Dendritic cell treated with granulocyte-macrophage colony-stimulating factor and Interleukin-4, amounts not matched to agents 40 ng/mL and 50 ng/mL, for 4 days (primary cell): ENCODE measurements around the gene PUSL1.

Experiments used
- H3K27ac Mint-ChIP-seq: one replicate; pipeline ENCODE4 v1.8.0; 2022; ENCODE audit warnings: mild to moderate bottlenecking, mixed read lengths
- H3K27me3 Mint-ChIP-seq: one replicate; pipeline ENCODE4 v1.8.0; 2022; ENCODE audit warnings: mild to moderate bottlenecking, mixed read lengths
- H3K36me3 Mint-ChIP-seq: one replicate; pipeline ENCODE4 v1.8.0; 2022; ENCODE audit warnings: low read depth, mixed read lengths
- H3K4me1 Mint-ChIP-seq: one replicate; pipeline ENCODE4 v1.8.0; 2022; ENCODE audit warnings: low read depth, mixed read lengths
- H3K4me3 Mint-ChIP-seq: one replicate; pipeline ENCODE4 v1.8.0; 2022; ENCODE audit warnings: mild to moderate bottlenecking, moderate library complexity, mixed read lengths
- H3K9me3 Mint-ChIP-seq: one replicate; pipeline ENCODE4 v1.8.0; 2022; ENCODE audit warnings: mixed read lengths
- intact Hi-C: fragments of 100-400 bp; cut with micrococcal nuclease; formaldehyde crosslinking; loops from one replicate; pipeline ENCODE4 v1.15.0; 2022

Gene PUSL1

DNA sequence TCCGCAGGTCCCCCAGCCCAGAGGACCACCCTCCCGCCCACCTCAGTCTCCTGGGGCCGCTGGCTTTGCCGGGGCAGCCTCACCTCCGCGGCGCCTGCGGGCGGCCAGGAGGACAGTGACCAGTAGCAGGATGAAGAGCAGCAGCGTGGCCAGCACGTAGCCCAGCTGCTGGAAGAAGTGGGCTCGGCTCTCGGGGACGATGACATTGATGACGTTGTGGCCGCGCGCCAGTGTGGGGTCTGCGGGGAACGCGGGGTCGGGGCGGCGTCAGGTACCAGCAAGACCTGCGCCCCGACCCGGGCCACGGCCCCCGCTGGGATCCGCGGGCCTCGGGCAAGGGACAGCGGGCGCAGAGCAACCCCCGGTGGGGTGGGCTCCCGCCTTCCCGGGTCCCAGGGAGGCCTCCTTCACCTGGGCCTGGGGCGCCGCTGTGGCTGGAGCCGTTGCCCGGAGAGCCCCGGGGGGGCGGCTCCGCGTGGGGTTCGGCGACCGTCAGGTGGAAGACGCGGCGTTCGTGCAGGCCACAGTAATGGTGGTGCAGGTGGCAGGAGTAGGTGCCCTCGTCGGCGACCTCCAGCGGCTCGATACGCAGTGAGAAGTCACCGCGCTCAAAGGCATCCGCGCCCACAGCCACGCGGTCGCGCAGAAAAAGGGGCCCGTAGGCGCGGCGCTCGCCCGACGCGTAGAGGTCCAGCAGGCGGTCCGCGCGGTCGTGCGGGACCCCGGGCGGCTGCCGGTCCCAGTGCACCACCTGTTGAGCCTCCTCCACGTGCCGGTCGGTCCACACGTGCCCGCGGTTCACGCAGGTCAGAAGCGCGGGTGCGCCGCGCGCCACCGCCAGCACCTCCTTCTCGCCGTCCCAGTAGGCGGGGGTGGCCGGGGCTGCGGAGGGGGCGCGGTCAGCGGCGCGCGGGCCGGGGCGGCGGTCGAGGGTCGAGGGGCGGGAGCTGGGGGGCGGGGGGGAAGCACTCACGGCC, 46.2 kb downstream of the PUSL1 start:
- intact Hi-C loops: no loop called here
- H3K9me3 Mint-ChIP-seq: no peaks in the 10 kb centered on the region
- no peak overlapping the region for H3K27ac Mint-ChIP-seq
- H3K4me1 Mint-ChIP-seq: peaks cover 26% of the 10 kb centered on the region
- H3K36me3 Mint-ChIP-seq: no peaks in the 10 kb centered on the region
- H3K27me3 Mint-ChIP-seq: peaks cover 75% of the 10 kb centered on the region
- H3K4me3 Mint-ChIP-seq: no peak overlapping the region

DNA sequence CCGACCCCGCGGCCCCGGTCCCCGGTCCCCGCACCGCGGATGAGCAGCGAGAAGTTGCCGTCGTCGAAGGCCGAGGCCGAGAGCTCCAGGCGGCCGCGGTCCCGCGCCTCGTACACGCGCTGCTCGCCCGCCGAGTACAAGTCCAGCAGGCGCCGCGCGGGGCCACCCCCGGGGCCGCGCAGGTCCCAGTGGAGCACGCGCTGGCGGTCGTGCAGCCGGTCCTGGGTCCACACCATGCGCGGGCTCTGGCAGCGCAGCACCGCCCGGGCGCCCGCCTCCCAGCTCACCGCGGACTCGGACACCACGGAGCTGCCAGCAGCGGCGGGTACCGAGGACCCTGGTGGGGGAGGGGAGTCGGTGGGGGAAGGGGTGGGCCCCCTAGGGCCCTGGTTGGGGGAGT, 47.0 kb downstream of the PUSL1 start:
- intact Hi-C loops: no loop called here
- Mint-ChIP-seq H3K36me3 (no peaks in the 10 kb centered on the region), H3K27me3 (peaks cover 82% of the 10 kb centered on the region), H3K27ac (no peak overlapping the region), H3K4me3 (no peak overlapping the region), H3K9me3 (no peaks in the 10 kb centered on the region), H3K4me1 (peaks cover 26% of the 10 kb centered on the region)

DNA sequence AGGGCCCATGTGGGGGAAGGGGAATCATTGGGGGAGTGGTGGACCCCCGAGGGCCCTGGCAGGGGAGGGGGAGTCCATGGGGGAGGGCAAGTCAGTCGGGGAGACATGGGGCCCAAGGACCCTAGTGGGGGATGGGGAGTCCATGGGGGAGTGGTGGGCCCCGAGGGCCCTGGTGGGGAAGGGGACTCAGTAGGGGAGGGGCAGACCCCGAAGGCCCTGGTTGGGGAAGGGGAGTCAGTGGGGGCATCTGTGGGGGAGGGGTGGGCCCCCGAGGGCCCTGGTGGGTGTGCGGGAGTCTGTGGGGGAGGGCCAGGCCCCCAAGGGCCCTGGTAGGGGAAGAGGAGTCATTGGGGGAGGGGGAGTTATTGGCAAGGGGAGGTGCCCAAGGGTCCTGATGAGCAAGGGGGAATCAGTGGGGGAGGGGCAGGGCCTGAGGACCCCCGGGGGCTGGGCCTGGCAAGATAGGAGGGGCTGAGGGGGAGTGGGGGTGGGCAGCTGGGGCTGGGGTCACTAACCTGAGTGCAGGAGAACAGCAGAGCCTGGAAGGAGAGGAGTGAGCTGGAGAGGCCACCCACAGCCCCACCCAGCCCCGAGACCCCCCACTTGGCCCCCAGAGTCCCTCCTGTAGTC, 47.9 kb downstream of the PUSL1 start:
- H3K9me3 Mint-ChIP-seq: no peaks in the 10 kb centered on the region
- peaks cover 26% of the 10 kb centered on the region for H3K4me1 Mint-ChIP-seq
- H3K27ac Mint-ChIP-seq: no peak overlapping the region
- H3K27me3 Mint-ChIP-seq: peaks cover 90% of the 10 kb centered on the region
- no peaks in the 10 kb centered on the region for H3K36me3 Mint-ChIP-seq
- intact Hi-C loops: no loop called here
- no peak overlapping the region for H3K4me3 Mint-ChIP-seq

DNA sequence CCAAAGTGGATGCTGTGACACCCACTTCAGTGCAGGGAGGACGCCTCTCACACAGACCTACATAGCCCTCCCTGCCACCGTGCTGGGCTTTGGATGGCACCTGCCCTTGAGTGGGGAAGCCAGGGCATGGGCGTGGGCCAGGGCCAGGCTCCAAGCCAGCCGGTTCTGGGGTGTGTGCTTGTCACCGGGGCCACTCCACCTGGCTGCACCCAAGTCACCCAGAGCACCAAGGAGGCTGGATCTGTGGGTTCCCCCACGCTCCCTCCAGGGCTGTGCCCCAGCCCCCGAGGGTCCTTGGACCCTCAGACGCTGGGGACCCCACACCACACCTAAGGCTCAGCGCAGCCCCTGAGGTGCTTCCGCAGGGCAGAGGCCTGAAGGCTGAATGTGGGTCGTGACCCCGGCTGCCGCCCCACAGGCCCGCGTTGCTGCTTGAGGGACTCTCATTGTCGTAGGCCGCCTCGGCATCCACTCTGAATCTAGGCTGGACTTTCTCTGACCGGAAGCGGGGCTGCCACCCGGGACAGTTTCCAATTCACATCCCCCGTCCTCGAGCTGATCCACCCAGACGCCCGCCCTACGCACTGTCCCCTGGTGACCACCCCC, 48.5 kb downstream of the PUSL1 start:
- peaks cover 89% of the 10 kb centered on the region for H3K27me3 Mint-ChIP-seq
- H3K4me1 Mint-ChIP-seq: peaks cover 23% of the 10 kb centered on the region
- intact Hi-C loops: no loop called here
- H3K36me3 Mint-ChIP-seq: no peaks in the 10 kb centered on the region
- no peak overlapping the region for H3K27ac Mint-ChIP-seq
- no peaks in the 10 kb centered on the region for H3K9me3 Mint-ChIP-seq
- no peak overlapping the region for H3K4me3 Mint-ChIP-seq

GRCh38 chr1:1357871-1358432, 49.6 kb downstream of the PUSL1 start:
- H3K27ac Mint-ChIP-seq: no peak overlapping the region
- intact Hi-C loops: no loop called here

DNA sequence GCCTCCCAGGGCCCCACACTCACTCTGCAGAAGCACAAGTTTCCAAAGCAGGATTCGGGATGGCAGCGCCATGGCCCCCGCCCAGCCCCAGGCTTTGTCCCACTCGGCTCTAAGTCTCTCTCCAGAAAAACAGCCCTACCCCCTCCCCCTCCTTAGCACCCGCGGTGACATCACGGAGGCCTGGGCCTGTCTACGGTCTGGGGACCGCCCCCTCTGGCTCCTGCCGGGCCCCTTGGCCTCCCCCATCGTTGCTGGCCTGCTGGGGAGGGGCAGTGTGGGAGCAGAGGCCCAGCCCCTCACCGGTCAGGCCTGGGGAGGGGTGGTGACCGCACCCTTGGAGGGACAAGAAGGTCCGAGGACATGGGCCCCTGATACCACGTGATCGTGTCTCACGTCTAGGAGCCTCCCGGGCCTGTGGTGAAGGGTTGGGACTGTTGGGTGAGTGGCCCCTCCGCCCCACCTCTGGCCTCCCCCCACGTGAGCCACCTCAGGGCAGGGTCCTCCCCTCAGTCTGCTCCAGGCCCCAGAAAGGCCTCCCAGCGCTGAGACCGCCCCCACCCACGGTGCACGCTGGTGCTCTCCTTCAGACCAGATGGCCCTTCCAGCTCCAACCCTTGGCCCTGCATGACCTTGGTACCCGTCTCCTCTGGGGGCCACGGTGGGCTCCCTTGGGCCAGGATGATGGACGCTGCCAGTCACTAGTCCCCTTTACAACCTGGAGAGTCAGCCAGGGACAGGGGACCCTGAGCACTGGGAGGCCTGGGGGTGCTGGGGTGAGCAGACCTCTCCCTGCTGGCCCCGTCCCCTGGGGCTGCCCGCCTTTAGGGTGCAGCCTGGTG, 50.3 kb downstream of the PUSL1 start, which contains the start of gene MXRA8:
MXRA8 (minus strand) TSS at position 123 of the 839 bp plus-strand sequence; CDS start at position 72, 51 bp downstream.
- intact Hi-C loops: no loop called here
- no peaks in the 10 kb centered on the region for H3K9me3 Mint-ChIP-seq
- H3K36me3 Mint-ChIP-seq: no peaks in the 10 kb centered on the region
- H3K4me1 Mint-ChIP-seq: peaks cover 13% of the 10 kb centered on the region
- no peak within 1 kb of the TSS for H3K27ac Mint-ChIP-seq
- no peak within 1 kb of the TSS for H3K4me3 Mint-ChIP-seq
- H3K27me3 Mint-ChIP-seq: peaks cover 81% of the 10 kb centered on the region

More at GRCh38 chr1:1357871-1358432, 49.6 kb downstream of the PUSL1 start:
- H3K4me1 Mint-ChIP-seq: peaks cover 17% of the 10 kb centered on the region
- peaks cover 84% of the 10 kb centered on the region for H3K27me3 Mint-ChIP-seq
- no peaks in the 10 kb centered on the region for H3K9me3 Mint-ChIP-seq
- no peaks in the 10 kb centered on the region for H3K36me3 Mint-ChIP-seq
- H3K4me3 Mint-ChIP-seq: no peak overlapping the region

DNA sequence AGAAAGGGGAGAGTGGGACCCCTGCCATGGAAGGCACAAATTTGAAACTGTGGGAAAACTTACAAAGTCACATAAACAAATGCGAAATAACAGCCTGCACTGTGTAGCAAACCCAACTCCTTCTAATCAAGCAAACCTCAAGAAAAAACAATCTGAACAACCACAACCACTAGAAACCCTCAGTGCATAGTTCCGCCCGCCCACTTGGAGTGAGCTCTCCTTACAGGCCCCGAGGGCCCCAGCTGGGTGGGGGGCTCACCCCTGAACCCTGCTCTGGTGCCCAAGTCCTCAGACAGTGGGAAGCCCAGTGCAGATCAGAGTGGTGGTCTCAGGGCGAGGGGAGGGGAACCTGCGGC, 50.9 kb downstream of the PUSL1 start:
- H3K4me3 Mint-ChIP-seq: no peak overlapping the region
- no peaks in the 10 kb centered on the region for H3K36me3 Mint-ChIP-seq
- intact Hi-C loops: no loop called here
- H3K9me3 Mint-ChIP-seq: no peaks in the 10 kb centered on the region
- H3K27me3 Mint-ChIP-seq: peaks cover 76% of the 10 kb centered on the region
- H3K27ac Mint-ChIP-seq: no peak overlapping the region
- H3K4me1 Mint-ChIP-seq: peaks cover 11% of the 10 kb centered on the region

- H3K4me3 Mint-ChIP-seq: no peak overlapping the region
Measured at GRCh38 chr1:1359664-1360468, 51.5 kb downstream of the PUSL1 start.

DNA sequence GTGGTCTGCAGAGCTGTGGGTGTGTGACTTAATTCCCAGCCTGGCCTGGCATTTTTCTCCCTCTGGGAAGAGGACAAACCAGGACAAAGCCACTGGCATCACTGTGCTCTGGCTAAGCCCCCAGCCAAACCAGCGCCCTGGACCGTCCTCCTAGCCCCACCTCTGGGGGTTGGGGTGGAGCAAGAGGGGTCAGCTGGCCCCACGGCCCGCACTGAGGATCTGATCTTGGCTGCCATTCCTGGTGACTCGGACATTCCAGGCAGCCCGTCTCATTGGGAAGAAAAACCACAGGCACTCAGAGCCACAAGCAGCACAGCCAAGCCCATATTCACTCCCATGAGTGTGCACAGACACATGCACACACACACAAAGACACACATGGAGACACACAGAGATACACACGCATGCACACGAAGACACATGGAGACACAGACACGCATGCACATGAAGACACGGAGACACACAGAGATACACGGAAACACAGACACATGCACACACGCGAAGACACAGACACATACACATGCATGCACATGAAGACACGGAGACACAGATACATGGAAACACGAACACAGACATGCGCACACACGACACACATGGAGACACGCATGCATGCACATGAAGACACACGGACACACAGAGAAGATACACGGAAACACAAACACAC, 52.2 kb downstream of the PUSL1 start:
- H3K27me3 Mint-ChIP-seq: peaks cover 67% of the 10 kb centered on the region
- no peaks in the 10 kb centered on the region for H3K9me3 Mint-ChIP-seq
- H3K27ac Mint-ChIP-seq: no peak overlapping the region
- peaks cover 11% of the 10 kb centered on the region for H3K4me1 Mint-ChIP-seq
- intact Hi-C loops: no loop called here
- no peaks in the 10 kb centered on the region for H3K36me3 Mint-ChIP-seq
- H3K4me3 Mint-ChIP-seq: no peak overlapping the region

More at GRCh38 chr1:1359664-1360468, 51.5 kb downstream of the PUSL1 start:
- H3K36me3 Mint-ChIP-seq: no peaks in the 10 kb centered on the region
- no peaks in the 10 kb centered on the region for H3K9me3 Mint-ChIP-seq
- intact Hi-C loops: no loop called here
- peaks cover 11% of the 10 kb centered on the region for H3K4me1 Mint-ChIP-seq
- H3K27ac Mint-ChIP-seq: no peak overlapping the region
- H3K27me3 Mint-ChIP-seq: peaks cover 70% of the 10 kb centered on the region
